GM18508 (cell line): ENCODE data around the gene OSER1.
"Not testable (repeated sequence)": the region's sequence is repeated elsewhere in the genome, so short reads cannot be mapped to it uniquely, and the experiment has no call there.

ENCODE experiments used
- ATAC-seq: cut with Tn5 transposase; IDR thresholded peaks from one replicate; pipeline ENCODE4 v1.9.1; 2021; ENCODE audit warnings: moderate number of reproducible peaks; ENCODE audit not compliant: insufficient read depth, unreplicated experiment

OSER1 gene

GRCh38 chr20:44204156-44204831 lies 6.3 kb downstream of the OSER1 start:
- ATAC-seq = no peak

DNA sequence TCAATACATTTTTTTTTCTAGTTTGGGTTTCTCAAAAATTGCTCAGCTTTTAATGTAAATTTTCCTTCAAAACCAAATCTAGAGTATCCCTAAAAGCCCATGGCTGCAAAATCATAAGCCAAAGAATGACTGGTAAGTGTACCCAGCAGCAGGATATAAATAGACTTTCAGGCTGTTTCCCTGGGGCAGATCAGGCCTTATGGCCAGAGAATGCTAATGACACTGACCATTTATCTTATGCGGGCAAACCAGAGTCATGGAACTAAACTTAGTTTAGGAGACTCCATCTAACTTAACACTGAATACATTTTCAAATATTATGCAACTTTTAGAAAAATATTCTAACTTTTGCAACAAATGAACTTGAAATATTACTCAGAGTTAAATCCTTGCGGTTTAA lies 7.4 kb downstream of the OSER1 start:
- ATAC-seq = no peak

DNA sequence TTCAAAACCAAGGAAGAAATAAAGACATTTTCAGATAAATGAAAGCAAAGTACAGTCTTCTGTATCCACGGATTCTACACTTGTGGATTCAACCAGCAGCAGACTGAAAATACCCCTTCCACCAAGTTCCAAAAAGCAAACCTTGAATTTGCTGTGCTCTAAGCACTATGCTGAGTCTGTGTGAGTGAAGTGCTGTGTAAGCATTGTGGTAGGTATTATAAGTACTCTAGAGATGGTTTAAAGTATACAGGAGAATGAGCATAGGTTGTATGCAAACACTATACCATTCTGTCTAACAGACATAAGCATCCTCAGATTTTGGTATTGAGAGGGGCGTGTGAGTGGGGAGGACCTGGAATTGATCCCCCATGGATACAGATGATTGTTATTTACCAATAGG lies 9.6 kb downstream of the OSER1 start:
- no peak for ATAC-seq

DNA sequence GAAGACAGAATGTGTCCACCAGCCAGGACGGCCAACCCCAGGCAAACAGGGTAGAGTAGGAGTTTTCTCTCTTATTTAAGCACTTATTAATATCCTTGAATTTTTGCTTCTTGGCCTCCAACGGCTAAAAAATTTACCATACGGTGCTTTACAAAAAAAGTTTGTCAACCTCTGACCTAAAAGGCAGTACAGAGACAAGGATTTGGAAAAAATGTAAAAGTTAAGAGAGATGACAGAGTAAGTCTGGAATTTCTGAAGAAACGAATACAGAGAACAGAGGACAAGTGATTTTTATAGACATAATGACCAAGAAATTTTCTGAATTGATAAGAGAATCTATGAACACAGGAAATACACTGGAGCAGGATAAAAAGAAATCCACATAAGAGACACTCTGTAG lies 10.2 kb downstream of the OSER1 start:
- no peak for ATAC-seq

- no peak for ATAC-seq
These were observed 10.7 kb downstream of the OSER1 start for GRCh38 chr20:44199877-44200276.

GRCh38 chr20:44198872-44199271 lies 11.7 kb downstream of the OSER1 start:
- no peak for ATAC-seq

- no peak for ATAC-seq
These were observed 14.3 kb downstream of the OSER1 start for GRCh38 chr20:44196271-44196670.

DNA sequence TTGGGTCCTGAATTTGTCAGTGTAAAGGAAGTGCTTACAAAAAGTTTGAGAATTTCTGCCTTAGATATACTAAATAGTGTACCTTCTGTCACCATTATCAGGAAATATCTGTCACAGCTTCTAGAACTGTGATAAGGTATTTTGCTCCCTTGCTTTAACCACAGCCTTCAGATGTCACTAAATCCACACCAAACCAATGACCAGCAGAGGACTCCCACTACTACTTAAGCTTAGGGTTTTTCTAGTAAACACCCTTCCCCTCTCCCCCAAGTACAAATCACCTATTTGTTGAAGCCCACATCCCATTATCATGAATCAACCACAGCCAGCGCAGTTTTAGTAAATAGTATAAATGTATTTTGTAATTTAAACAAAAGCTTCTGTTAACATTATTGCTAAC lies 15.0 kb downstream of the OSER1 start:
- no peak for ATAC-seq

DNA sequence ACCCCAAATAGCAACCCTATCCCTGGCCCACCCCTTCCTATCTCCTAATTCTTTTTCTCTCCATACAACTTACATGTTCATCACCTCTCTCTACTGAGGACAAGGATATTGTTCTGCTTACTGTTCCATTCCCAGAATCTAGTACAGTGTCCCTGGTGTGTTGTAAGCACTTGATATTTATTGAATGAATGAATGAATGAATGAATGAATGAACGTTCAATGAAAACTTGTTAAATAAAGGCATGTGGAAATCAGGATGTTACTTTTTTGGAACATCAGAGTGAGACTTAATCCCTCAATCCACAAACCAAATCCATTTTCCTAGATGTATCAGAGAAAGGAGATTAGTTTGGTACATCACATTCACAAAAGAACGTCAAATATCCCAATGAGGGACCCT lies 16.8 kb downstream of the OSER1 start:
- no peak for ATAC-seq

DNA sequence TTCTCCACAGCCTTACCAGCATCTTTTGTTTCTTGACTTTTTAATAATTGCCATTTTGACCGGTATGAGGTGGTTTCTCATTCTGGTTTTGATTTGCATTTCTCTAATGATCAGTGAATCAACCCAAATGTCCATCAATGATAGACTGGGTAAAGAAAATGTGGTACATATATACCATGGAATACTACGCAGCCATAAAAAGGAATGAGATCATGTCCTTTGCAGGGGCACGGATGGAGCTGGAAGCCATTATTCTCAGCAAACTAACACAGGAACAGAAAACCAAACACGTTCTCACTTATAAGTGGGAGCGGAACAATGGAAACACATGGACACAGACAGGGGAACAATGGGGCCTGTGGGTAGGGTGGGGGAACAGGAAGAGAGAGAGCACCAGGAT lies 18.9 kb downstream of the OSER1 start:
- ATAC-seq = not testable (repeated sequence)

DNA sequence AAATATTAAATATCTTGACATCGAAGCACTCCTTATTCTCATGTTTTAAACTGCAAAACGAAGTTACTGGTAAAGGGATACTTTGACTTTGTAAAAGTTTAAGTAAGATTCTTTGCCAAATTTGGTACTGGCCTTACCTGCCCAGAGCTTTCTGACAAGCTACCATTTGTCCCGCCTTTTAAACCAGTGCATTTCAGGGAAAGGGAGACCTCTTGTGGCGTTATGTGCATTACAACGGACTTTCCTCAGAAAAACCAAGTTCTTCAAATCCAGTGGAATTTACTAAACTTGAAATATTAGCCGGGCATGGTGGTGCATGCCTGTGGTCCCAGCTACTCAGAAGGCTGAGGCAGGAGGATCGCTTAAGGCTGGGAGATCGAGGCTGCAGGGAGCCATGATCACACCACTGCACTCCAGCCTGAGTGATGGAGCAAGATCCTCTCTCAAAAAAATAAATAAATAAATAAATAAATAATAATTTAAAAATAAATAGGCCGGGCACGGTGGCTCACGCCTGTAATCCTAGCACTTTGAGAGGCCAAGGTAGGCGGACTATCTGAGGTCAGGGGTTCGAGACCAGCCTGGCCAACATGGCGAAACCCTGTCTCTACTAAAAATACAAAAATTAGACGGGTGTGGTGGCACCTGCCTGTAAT lies 20.2 kb downstream of the OSER1 start:
- not testable (repeated sequence) for ATAC-seq

- ATAC-seq = no peak
These were observed 21.8 kb downstream of the OSER1 start for GRCh38 chr20:44188752-44189151.

- no peak for ATAC-seq
These were observed 22.5 kb downstream of the OSER1 start for GRCh38 chr20:44187772-44188709.

- ATAC-seq = no peak
These were observed 23.4 kb downstream of the OSER1 start, which contains the start of gene JPH2 for GRCh38 chr20:44187054-44187771. JPH2 (minus strand) TSS chr20:44187188; CDS start chr20:44186705, 483 bp downstream.

- ATAC-seq = no peak
These were observed 23.9 kb downstream of the OSER1 start for GRCh38 chr20:44186674-44187053.

DNA sequence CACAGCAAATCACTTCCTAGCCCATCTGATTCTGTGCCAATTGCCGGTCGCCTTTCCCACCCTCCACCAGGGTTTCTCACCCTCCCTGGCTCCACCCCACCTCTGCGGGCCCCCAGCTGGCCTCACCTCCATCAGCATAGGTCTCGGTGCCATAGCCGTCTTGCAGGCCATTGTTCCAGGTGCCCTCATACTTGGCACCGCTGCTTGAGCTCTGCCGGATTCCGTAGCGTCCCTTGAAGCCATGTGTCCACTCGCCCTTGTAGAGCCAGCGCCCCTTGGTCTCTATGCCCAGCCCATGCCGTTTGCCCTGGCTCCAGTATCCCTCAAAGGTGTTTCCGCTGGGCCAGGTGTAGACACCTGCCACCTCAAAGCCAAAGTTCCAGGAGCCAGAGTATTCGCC lies 24.4 kb downstream of the OSER1 start:
- ATAC-seq = no peak

DNA sequence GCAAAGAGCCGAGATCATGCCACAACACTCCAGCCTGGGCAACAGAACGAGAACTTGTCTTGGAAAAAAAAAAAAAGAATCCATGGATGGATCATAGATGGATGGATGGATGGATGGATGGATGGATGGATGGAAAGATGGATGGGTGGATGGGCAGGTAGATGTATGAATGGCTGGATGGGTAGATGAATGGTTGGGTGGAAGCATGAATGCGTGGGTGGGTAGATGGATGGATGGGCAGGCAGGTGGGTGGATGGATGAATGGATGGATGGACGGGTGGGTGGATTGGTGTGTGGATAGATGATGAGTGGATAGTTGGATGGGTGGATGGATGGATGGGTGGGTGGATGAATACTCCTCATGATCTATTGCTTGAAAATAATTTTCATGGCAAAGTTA lies 25.0 kb downstream of the OSER1 start:
- no peak for ATAC-seq

DNA sequence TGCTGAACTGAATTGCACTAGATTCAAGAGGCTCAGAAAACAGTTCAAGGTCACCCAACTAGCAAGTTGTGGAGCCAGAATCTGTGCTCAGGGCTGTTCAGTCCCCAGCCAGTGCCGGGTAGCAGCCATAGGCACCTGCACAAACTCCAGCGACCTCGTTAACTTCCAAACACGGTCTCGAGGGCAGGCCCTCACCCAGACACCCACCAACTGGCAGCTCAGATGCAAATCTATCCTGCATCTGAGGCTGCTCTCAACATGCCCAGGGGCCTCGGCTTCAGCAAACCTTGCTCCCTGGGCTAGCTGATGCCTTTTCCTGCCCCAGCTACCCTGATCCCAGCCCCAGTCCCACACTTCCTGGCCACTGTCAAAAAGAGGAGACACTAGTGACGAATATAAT lies 27.3 kb downstream of the OSER1 start:
- ATAC-seq = no peak

DNA sequence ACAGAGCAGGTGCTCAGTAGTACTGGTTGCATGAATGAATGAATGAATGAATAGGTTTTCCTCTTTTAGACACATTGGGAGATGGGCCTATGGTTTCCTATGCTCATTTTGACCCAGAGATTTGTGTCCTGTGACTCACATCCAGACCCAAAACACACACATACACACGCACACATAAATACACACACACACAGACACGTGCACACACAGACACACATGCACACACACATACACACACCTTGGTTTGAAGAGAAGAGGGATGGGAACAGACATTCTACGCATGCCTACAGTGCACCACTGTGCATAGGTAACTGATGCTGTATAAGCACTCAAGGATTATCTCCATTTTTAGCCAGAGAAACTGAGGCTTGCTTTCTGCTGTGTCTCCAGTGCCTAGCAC lies 27.7 kb downstream of the OSER1 start:
- ATAC-seq = no peak

DNA sequence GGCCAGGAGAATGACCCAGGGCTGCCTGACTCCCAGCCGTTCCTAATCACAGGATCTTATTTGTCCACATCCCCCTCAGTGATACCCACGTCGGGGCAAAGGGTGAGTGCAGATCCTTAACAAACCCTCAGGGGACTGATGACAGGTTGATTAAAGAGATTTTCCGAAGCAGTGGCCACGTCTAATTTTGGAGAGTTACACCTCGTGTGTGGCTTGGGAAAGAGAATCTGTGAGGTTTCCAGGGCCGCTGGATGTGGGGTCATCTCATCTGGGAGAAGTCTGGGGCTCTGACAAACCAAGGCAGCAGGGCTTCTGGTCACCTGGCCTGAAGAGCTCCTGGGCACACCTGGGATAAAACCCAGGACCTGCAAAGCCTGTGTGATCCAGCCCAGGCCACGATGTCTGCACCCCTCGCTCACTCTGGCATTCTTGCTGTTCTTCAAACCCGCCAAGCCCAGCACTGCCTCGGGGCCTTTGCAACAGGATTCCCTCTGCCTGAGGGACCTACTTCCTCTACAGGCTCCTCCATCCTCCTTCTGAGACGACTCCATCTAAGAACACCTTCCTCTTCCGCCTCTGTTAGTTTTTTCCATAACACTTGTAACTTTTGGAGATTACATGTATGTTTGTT lies 28.3 kb downstream of the OSER1 start:
- ATAC-seq = no peak
